Globus pallidus (tissue), 1 donor: ENCODE measurements around the gene DPP9.
"Not testable (repeated sequence)": the region's sequence is repeated elsewhere in the genome, so short reads cannot be mapped to it uniquely, and the experiment has no call there.

Source experiments
- DNase-seq: peaks from one replicate; pipeline ENCODE4 v3.0.0-alpha.2; 2015; ENCODE audit warnings: low spot score

Gene DPP9

GRCh38 chr19:4738734-4739133 is 15.1 kb upstream of the DPP9 start:
- DNase-seq = no peak

GRCh38 chr19:4737955-4738600 is 14.4 kb upstream of the DPP9 start:
- no peak for DNase-seq

GRCh38 chr19:4733755-4734345 is 10.2 kb upstream of the DPP9 start:
- no peak for DNase-seq

GRCh38 chr19:4732680-4733114 is 9.1 kb upstream of the DPP9 start:
- peak; percentile 52 for DNase-seq

GRCh38 chr19:4730740-4731171 is 7.1 kb upstream of the DPP9 start:
- no peak for DNase-seq

- DNase-seq = no peak
Measured at GRCh38 chr19:4728871-4729270, 5.2 kb upstream of the DPP9 start.

- DNase-seq = peak; percentile 20
Measured at GRCh38 chr19:4722671-4723594, 709 bp downstream of the DPP9 start.

- DNase-seq = no peak
Measured at GRCh38 chr19:4721196-4721595, 2.4 kb downstream of the DPP9 start.

- DNase-seq = no peak
Measured at GRCh38 chr19:4720037-4720700, 3.5 kb downstream of the DPP9 start.

GRCh38 chr19:4719499-4719866 is 4.2 kb downstream of the DPP9 start:
- no peak for DNase-seq

GRCh38 chr19:4717966-4718701 is 5.5 kb downstream of the DPP9 start:
- DNase-seq = no peak

- no peak for DNase-seq
Measured at GRCh38 chr19:4717191-4717965, 6.3 kb downstream of the DPP9 start.

- no peak for DNase-seq
Measured at GRCh38 chr19:4715529-4716221, 8.0 kb downstream of the DPP9 start.

GRCh38 chr19:4715178-4715528 is 8.5 kb downstream of the DPP9 start:
- not testable (repeated sequence) for DNase-seq

- no peak for DNase-seq
Measured at GRCh38 chr19:4714016-4714415, 9.6 kb downstream of the DPP9 start.

GRCh38 chr19:4713384-4713951 is 10.2 kb downstream of the DPP9 start:
- no peak for DNase-seq

GRCh38 chr19:4712771-4713170 is 10.9 kb downstream of the DPP9 start:
- no peak for DNase-seq

GRCh38 chr19:4711211-4711610 is 12.4 kb downstream of the DPP9 start:
- no peak for DNase-seq

- no peak for DNase-seq
Measured at GRCh38 chr19:4710281-4710600, 13.4 kb downstream of the DPP9 start.
